CD14-positive monocyte (primary cell): ENCODE results near the gene AKT1S1. TPM values are rescaled to one million over a fixed set of nuclear protein-coding genes. Genes with fewer than 3 reads are reported as not detected.
A peak's percentile ranks its signal among the peaks of the same experiment; 100 is the strongest.

ENCODE experiments used
- DNase-seq, 3 donors: peaks; one replicate each; pipeline ENCODE4 v3.0.0-alpha.2; 2011 to 2022
- H2AFZ ChIP-seq: 2 replicates; pipeline ENCODE4 v1.6.0; 2012; ENCODE audit warnings: mild to moderate bottlenecking, low read depth, low read length, inconsistent platforms; ENCODE audit not compliant: insufficient read depth, poor library complexity, severe bottlenecking
- H3K27ac ChIP-seq, 2 donors: 1 replicate in 1 of 2; 2 replicates in 1 of 2; pipeline ENCODE4 v1.5.1; 2012 to 2013; ENCODE audit warnings: low read length in 2 of 2, control low read depth in 1 of 2, inconsistent platforms in 1 of 2, low read depth in 1 of 2, mild to moderate bottlenecking in 1 of 2
- H3K27me3 ChIP-seq, 2 donors: one replicate each; pipeline versions ENCODE4 v1.6.0 to v1.6.1; 2011 to 2013; ENCODE audit warnings: low read length in 2 of 2; ENCODE audit not compliant: control insufficient read depth in 2 of 2, insufficient read depth in 2 of 2
- H3K36me3 ChIP-seq, 2 donors: replicated peaks in 1 of 2; 1 replicate in 1 of 2; 2 replicates in 1 of 2; pipeline versions ENCODE4 v1.5.1 to v1.6.1; 2012 to 2013; ENCODE audit warnings: low read length in 2 of 2, control low read depth in 1 of 2, inconsistent platforms in 1 of 2, mild to moderate bottlenecking in 1 of 2; ENCODE audit not compliant: insufficient read depth in 2 of 2, control insufficient read depth in 1 of 2
- H3K4me1 ChIP-seq, 2 donors: 1 replicate in 1 of 2; 2 replicates in 1 of 2; pipeline versions ENCODE4 v1.5.1 to v1.6.1; 2012 to 2013; ENCODE audit warnings: low read length in 2 of 2, control low read depth in 1 of 2, inconsistent platforms in 1 of 2, mild to moderate bottlenecking in 1 of 2, moderate library complexity in 1 of 2; ENCODE audit not compliant: insufficient read depth in 2 of 2, control insufficient read depth in 1 of 2
- H3K4me2 ChIP-seq: replicated peaks from 2 replicates; pipeline ENCODE3; 2012; ENCODE audit warnings: low read length, moderate library complexity, mild to moderate bottlenecking; ENCODE audit not compliant: poor library complexity, severe bottlenecking; ENCODE audit errors: extremely low read depth
- H3K4me3 ChIP-seq, 3 experiments: fragments of 200-600 bp in 1 of 3; sonication (generic) in 1 of 3; replicated peaks in 1 of 3; 1 replicate in 2 of 3; 2 replicates in 1 of 3; pipeline ENCODE4 v1.5.1; 2011 to 2013; ENCODE audit warnings: low read length in 3 of 3, mild to moderate bottlenecking in 3 of 3, control low read depth in 2 of 3, low read depth in 2 of 3, inconsistent platforms in 1 of 3, moderate library complexity in 1 of 3
- H3K79me2 ChIP-seq: 2 replicates; pipeline ENCODE4 v1.6.0; 2012; ENCODE audit warnings: mild to moderate bottlenecking, control low read depth, inconsistent platforms, low read length, moderate library complexity; ENCODE audit not compliant: insufficient read depth
- H3K9ac ChIP-seq: 2 replicates; pipeline ENCODE4 v1.6.0; 2017; ENCODE audit warnings: low read length, mild to moderate bottlenecking; ENCODE audit not compliant: insufficient read depth, poor library complexity, severe bottlenecking
- H3K9me3 ChIP-seq, 2 donors: replicated peaks in 1 of 2; 1 replicate in 1 of 2; 2 replicates in 1 of 2; pipeline versions ENCODE4 v1.5.1 to v1.6.1; 2012 to 2013; ENCODE audit warnings: low read length in 2 of 2, control low read depth in 1 of 2; ENCODE audit not compliant: control insufficient read depth in 1 of 2, insufficient read depth in 1 of 2
- H4K20me1 ChIP-seq: 2 replicates; pipeline ENCODE4 v1.6.0; 2012; ENCODE audit warnings: mild to moderate bottlenecking, low read length, control low read depth, moderate library complexity; ENCODE audit not compliant: insufficient read depth
- H3K27ac Mint-ChIP-seq, 7 donors: one replicate each; pipeline ENCODE4 v1.8.0; 2020; ENCODE audit warnings: mild to moderate bottlenecking in 7 of 7, mixed read lengths in 7 of 7, moderate library complexity in 6 of 7, inconsistent platforms in 2 of 7
- H3K27me3 Mint-ChIP-seq, 3 donors: one replicate each; pipeline ENCODE4 v1.8.0; 2021 to 2022; ENCODE audit warnings: low read depth in 3 of 3, mild to moderate bottlenecking in 3 of 3, mixed read lengths in 3 of 3, moderate library complexity in 3 of 3, inconsistent platforms in 1 of 3
- H3K36me3 Mint-ChIP-seq, 2 donors: one replicate each; pipeline ENCODE4 v1.8.0; 2020; ENCODE audit warnings: mixed read lengths in 2 of 2, inconsistent platforms in 1 of 2, mild to moderate bottlenecking in 1 of 2
- H3K4me1 Mint-ChIP-seq: one replicate; pipeline ENCODE4 v1.8.0; 2020; ENCODE audit warnings: mild to moderate bottlenecking, mixed read lengths
- H3K4me3 Mint-ChIP-seq, 2 donors: one replicate each; pipeline ENCODE4 v1.8.0; 2020; ENCODE audit warnings: mild to moderate bottlenecking in 2 of 2, mixed read lengths in 2 of 2, moderate library complexity in 1 of 2
- H3K9me3 Mint-ChIP-seq, 7 donors: one replicate each; pipeline ENCODE4 v1.8.0; 2020 to 2022; ENCODE audit warnings: mixed read lengths in 7 of 7, mild to moderate bottlenecking in 6 of 7, moderate library complexity in 6 of 7, inconsistent platforms in 2 of 7
- CTCF ChIP-seq: fragments of 200-600 bp; IDR thresholded peaks from one replicate; pipeline ENCODE4 v1.8.0; 2022; ENCODE audit warnings: antibody characterized with exemption, mild to moderate bottlenecking
- WGBS: methylation state at CpG from one replicate; pipeline ENCODE4 v1.1.5; 2013; ENCODE audit warnings: missing lambda C conversion rate; ENCODE audit not compliant: insufficient coverage; 5-methylcytosine and 5-hydroxymethylcytosine counted together
- intact Hi-C, 2 donors: fragments of 100-400 bp; cut with micrococcal nuclease; formaldehyde crosslinking; loops; one replicate each; pipeline versions ENCODE4 v1.15.0 to v1.15.1; 2023
- polyA plus RNA-seq, 3 donors: library from polyadenylated mRNA; depleted of rRNA in 1 of 3; unstranded in 2 of 3; stranded (reverse) in 1 of 3; fragments of 300-500 nt in 2 of 3; fragments of >200 nt in 1 of 3; fragmentation: Illumina TruSeq in 2 of 3; gene quantifications; 1 replicate in 2 of 3; 2 replicates in 1 of 3; pipeline ENCODE4 v1.2.3, GENCODE V29; 2012 to 2021

AKT1S1 gene
- polyA plus RNA-seq, 3 donors = 5.4 to 18.2 (median 6.6) TPM

GRCh38 chr19:49844138-49845095 is 32.7 kb downstream of the AKT1S1 start:
- Histone ChIP-seq H3K4me1 (peaks cover 34 to 39% of the 10 kb centered on the region in 2 donors), H2AFZ (no peak overlapping the region), H3K4me3 (no peak overlapping the region), H3K27me3 (no peaks in the 10 kb centered on the region), H3K9ac (no peak overlapping the region), H3K79me2 (no peaks in the 10 kb centered on the region), H3K36me3 (peaks cover 8 to 16% of the 10 kb centered on the region in 2 donors), H3K27ac (peak overlapping the region; percentile 26 to 31), H4K20me1 (no peaks in the 10 kb centered on the region), H3K9me3 (peaks cover 0 to 4% of the 10 kb centered on the region in 2 donors), H3K4me2 (no peak overlapping the region)
- no peak overlapping the region for H3K4me3 Mint-ChIP-seq
- WGBS = 23% methylated on average over 14 of the region's 18 CpGs
- H3K9me3 Mint-ChIP-seq = peaks cover 3 to 9% (median 5%) of the 10 kb centered on the region in 7 donors
- H3K27ac Mint-ChIP-seq = peak overlapping the region in 6 of 7 donors; percentile 2 to 74 (median 46)
- H3K27me3 Mint-ChIP-seq = peaks cover 0 to 3% (median 2%) of the 10 kb centered on the region in 3 donors
- intact Hi-C loops = no loop called here
- peaks cover 9 to 17% of the 10 kb centered on the region in 2 donors for H3K36me3 Mint-ChIP-seq
- TF ChIP-seq CTCF = no peak
- H3K4me1 Mint-ChIP-seq = peaks cover 34% of the 10 kb centered on the region
- peak; percentile 26 to 48 (median 28) for DNase-seq

GRCh38 chr19:49843265-49843664 is 33.9 kb downstream of the AKT1S1 start:
- Histone ChIP-seq H3K27me3 (no peaks in the 10 kb centered on the region), H3K4me1 (peaks cover 23 to 27% of the 10 kb centered on the region in 2 donors), H3K27ac (no peak overlapping the region), H3K79me2 (no peaks in the 10 kb centered on the region), H3K4me2 (no peak overlapping the region), H3K9ac (no peak overlapping the region), H3K9me3 (no peaks in the 10 kb centered on the region), H3K36me3 (peaks cover 19 to 28% of the 10 kb centered on the region in 2 donors), H4K20me1 (no peaks in the 10 kb centered on the region), H3K4me3 (no peak overlapping the region), H2AFZ (no peak overlapping the region)
- 89% methylated on average over 1 of the region's 3 CpGs for WGBS
- Mint-ChIP-seq H3K4me1 (peaks cover 24% of the 10 kb centered on the region), H3K9me3 (peaks cover 0 to 5% (median 0%) of the 10 kb centered on the region in 7 donors), H3K27ac (no peak overlapping the region), H3K36me3 (peaks cover 20 to 25% of the 10 kb centered on the region in 2 donors), H3K27me3 (peaks cover 0 to 2% (median 0%) of the 10 kb centered on the region in 3 donors), H3K4me3 (no peak overlapping the region)
- intact Hi-C loops = no loop called here
- DNase-seq = no peak
- TF ChIP-seq CTCF = no peak
